ENCODE data around the gene BAK1.

BAK1 gene

DNA sequence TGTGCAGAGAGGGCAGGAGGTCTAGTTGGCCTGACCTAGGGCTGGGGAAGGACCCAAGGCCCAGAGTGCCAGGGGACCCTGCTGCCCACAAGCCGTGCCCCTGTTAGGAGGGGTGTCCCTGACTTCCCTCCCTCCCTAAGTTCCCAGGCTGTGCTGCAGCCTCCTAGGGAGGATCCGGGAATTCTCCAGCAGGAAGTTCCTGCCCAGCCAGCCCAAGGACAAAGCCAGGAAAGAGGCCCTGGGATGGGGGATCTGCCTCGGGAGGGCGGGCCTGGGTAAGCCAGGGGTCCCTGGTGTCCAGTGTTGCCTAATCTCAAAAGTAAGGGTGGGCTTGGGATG is 9.3 kb upstream of the BAK1 start:
- DNase-seq (ENCODE audit: extremely low read depth, insufficient read length), result no peak
- no peak overlapping the region for H3K4me3 ChIP-seq (replicated peaks; ENCODE audit: low read depth, low read length)
- TF ChIP-seq, protein P1, sequence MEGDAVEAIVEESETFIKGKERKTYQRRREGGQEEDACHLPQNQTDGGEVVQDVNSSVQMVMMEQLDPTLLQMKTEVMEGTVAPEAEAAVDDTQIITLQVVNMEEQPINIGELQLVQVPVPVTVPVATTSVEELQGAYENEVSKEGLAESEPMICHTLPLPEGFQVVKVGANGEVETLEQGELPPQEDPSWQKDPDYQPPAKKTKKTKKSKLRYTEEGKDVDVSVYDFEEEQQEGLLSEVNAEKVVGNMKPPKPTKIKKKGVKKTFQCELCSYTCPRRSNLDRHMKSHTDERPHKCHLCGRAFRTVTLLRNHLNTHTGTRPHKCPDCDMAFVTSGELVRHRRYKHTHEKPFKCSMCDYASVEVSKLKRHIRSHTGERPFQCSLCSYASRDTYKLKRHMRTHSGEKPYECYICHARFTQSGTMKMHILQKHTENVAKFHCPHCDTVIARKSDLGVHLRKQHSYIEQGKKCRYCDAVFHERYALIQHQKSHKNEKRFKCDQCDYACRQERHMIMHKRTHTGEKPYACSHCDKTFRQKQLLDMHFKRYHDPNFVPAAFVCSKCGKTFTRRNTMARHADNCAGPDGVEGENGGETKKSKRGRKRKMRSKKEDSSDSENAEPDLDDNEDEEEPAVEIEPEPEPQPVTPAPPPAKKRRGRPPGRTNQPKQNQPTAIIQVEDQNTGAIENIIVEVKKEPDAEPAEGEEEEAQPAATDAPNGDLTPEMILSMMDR (IDR thresholded peaks at IDR 0.05; ENCODE audit: insufficient read depth, low read length, poor library complexity, severe bottlenecking), result no peak
- no peaks in the 10 kb centered on the region for H3K36me3 ChIP-seq (ENCODE audit: control insufficient read depth, insufficient read depth, low read length)
- H3K27me3 ChIP-seq (replicated peaks; ENCODE audit: control insufficient read depth, insufficient read depth, low read length), result no peaks in the 10 kb centered on the region

DNA sequence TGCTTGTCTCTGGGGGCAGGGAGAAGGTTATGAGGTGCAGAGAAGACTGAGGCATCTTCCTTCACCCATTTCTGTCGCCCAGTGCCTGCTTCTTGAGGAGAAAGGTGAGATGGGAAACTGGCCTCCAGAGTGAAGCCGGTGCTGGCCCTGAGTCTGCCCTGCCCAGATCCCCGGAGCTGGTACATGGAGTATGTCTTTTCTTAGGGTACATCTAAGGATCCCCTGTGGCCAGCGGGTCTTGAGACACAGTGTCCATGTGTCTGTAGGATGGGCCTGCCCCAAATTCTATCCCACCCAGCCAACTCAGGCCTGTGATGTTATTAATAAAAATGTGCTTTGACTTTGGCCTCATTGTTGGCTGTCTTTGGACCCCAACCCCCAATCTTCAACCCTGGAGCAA is 8.8 kb upstream of the BAK1 start:
- H3K27me3 ChIP-seq (replicated peaks; ENCODE audit: control insufficient read depth, insufficient read depth, low read length), result no peaks in the 10 kb centered on the region
- H3K4me3 ChIP-seq (replicated peaks; ENCODE audit: low read depth, low read length), result no peak overlapping the region
- H3K36me3 ChIP-seq (ENCODE audit: control insufficient read depth, insufficient read depth, low read length), result no peaks in the 10 kb centered on the region
- no peak for DNase-seq (ENCODE audit: extremely low read depth, insufficient read length)
- TF ChIP-seq, protein P1 (IDR thresholded peaks at IDR 0.05; ENCODE audit: insufficient read depth, low read length, poor library complexity, severe bottlenecking), result no peak

DNA sequence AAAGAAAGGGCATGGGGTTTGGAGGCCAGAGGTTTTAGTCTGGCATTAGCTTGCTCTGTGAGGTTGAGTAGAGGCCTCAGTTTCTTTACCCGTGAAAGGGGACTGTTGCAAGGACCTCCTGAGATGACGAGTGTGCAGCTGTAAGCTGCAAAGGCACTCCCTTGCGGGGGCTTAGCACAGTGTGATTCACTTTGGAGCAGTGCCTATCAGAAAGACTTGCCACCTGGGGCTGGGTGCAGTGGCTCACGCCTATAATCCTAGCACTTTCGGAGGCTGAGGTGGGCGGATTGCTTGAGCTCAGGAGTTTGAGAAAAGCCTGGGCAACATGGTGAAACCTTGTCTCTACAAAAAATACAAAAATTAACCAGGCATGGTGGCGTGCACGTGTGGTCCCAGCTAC is 7.5 kb upstream of the BAK1 start:
- Histone ChIP-seq H3K27me3 (replicated peaks; ENCODE audit: control insufficient read depth, insufficient read depth, low read length) (no peaks in the 10 kb centered on the region), H3K36me3 (ENCODE audit: control insufficient read depth, insufficient read depth, low read length) (no peaks in the 10 kb centered on the region), H3K4me3 (replicated peaks; ENCODE audit: low read depth, low read length) (no peak overlapping the region)
- DNase-seq (ENCODE audit: extremely low read depth, insufficient read length), result no peak
- TF ChIP-seq, protein P1 (IDR thresholded peaks at IDR 0.05; ENCODE audit: insufficient read depth, low read length, poor library complexity, severe bottlenecking), result no peak

GRCh38 chr6:33586108-33586640 is 6.1 kb upstream of the BAK1 start:
- TF ChIP-seq, protein P1 (IDR thresholded peaks at IDR 0.05; ENCODE audit: insufficient read depth, low read length, poor library complexity, severe bottlenecking), result no peak
- no peaks in the 10 kb centered on the region for H3K27me3 ChIP-seq (replicated peaks; ENCODE audit: control insufficient read depth, insufficient read depth, low read length)
- no peak for DNase-seq (ENCODE audit: extremely low read depth, insufficient read length)
- H3K36me3 ChIP-seq (ENCODE audit: control insufficient read depth, insufficient read depth, low read length), result no peaks in the 10 kb centered on the region
- no peak overlapping the region for H3K4me3 ChIP-seq (replicated peaks; ENCODE audit: low read depth, low read length)

DNA sequence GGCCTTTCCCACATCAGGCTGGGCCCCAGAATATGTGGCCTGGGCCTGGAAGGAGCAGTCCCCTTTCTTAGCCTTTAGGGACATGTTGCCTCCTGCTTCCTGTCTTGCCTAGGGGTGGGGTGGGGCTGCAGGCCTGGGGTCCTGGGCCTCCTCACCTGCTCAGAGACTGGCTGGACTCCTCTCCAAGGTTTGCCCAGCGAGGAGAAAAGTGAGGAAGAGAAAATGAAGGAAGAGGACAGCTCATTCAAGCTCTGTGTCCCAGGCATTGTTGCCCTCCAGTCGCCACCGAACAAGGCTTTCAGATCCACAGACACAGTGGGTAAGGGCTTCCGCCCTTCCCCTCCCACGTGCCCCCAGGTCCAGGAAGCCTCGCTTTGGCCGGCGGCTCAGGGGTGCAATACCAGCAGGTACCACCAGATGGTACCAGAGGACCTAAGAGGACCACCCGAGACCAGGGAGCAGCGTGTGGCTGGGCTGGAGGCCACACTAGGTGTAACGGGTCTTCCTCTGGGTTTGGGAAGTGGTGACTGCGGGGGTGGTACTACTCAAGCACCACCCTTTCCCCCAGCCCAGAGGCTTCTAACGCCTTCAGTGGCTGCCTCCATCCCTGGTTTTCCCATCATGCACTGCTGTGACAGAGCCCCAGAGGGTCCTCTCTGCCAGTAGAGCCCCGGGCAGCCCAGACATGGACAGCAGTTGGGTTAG is 5.5 kb upstream of the BAK1 start:
- Histone ChIP-seq H3K36me3 (ENCODE audit: control insufficient read depth, insufficient read depth, low read length) (no peaks in the 10 kb centered on the region), H3K27me3 (replicated peaks; ENCODE audit: control insufficient read depth, insufficient read depth, low read length) (no peaks in the 10 kb centered on the region), H3K4me3 (replicated peaks; ENCODE audit: low read depth, low read length) (peak overlapping the region; percentile 31)
- peak; percentile 84 for DNase-seq (ENCODE audit: extremely low read depth, insufficient read length)
- TF ChIP-seq, protein P1 (IDR thresholded peaks at IDR 0.05; ENCODE audit: insufficient read depth, low read length, poor library complexity, severe bottlenecking), result peak; percentile 98
